Aorta (tissue), 5 donors: Measurements from ENCODE around the gene CPE. TPM values are rescaled to one million over a fixed set of nuclear protein-coding genes. Genes with fewer than 3 reads are reported as not detected.
"Not testable (repeated sequence)": the region's sequence is repeated elsewhere in the genome, so short reads cannot be mapped to it uniquely, and the experiment has no call there.

Experiments
- ATAC-seq: fragments of 200-7000 bp; cut with Tn5 transposase; one replicate; pipeline ENCODE4 v1.9.1; 2022; ENCODE audit warnings: moderate library complexity; ENCODE audit not compliant: low FRiP score
- DNase-seq, 2 donors: peaks; one replicate each; pipeline ENCODE4 v3.0.0-alpha.2; 2020
- H3K27ac ChIP-seq, 2 donors: one replicate each; pipeline ENCODE4 v1.5.1; 2013; ENCODE audit warnings: low read length in 2 of 2, mild to moderate bottlenecking in 2 of 2, moderate library complexity in 2 of 2, control low read depth in 1 of 2, inconsistent platforms in 1 of 2, low read depth in 1 of 2
- H3K27me3 ChIP-seq, 2 donors: one replicate each; pipeline ENCODE4 v1.6.1; 2013; ENCODE audit warnings: control low read depth in 1 of 2, low read length in 1 of 2, mild to moderate bottlenecking in 1 of 2, moderate library complexity in 1 of 2; ENCODE audit not compliant: insufficient read depth in 2 of 2, control insufficient read depth in 1 of 2
- H3K36me3 ChIP-seq, 2 donors: one replicate each; pipeline ENCODE4 v1.6.1; 2013; ENCODE audit warnings: control low read depth in 1 of 2, low read length in 1 of 2, mild to moderate bottlenecking in 1 of 2; ENCODE audit not compliant: insufficient read depth in 2 of 2, control insufficient read depth in 1 of 2
- H3K4me1 ChIP-seq, 2 donors: one replicate each; pipeline ENCODE4 v1.6.1; 2013; ENCODE audit warnings: low read length in 2 of 2, control low read depth in 1 of 2, mild to moderate bottlenecking in 1 of 2, moderate library complexity in 1 of 2; ENCODE audit not compliant: insufficient read depth in 2 of 2, control insufficient read depth in 1 of 2
- H3K4me3 ChIP-seq, 2 donors: one replicate each; pipeline ENCODE4 v1.5.1; 2013; ENCODE audit warnings: low read length in 2 of 2, control low read depth in 1 of 2, mild to moderate bottlenecking in 1 of 2
- H3K9me3 ChIP-seq: one replicate; pipeline ENCODE4 v1.6.1; 2013; ENCODE audit warnings: mild to moderate bottlenecking, low read length; ENCODE audit not compliant: control insufficient read depth
- WGBS, 2 donors: extraction: QIAGEN DNeasy Blood & Tissue Kit; methylation state at CpG; one replicate each; pipeline ENCODE4 v1.1.7; 2013; 5-methylcytosine and 5-hydroxymethylcytosine counted together
- intact Hi-C, 2 donors: fragments of 100-400 bp; cut with DNase I; formaldehyde crosslinking; loops; one replicate each; pipeline versions ENCODE4 v1.14.2 to v1.15.0; 2022
- polyA plus RNA-seq, 2 donors: library from polyadenylated mRNA; stranded (reverse); fragments of 200-250 nt; gene quantifications; one replicate each; pipeline ENCODE4 v1.2.3, GENCODE V29; 2013
- total RNA-seq, 2 donors: library from RNA; stranded (reverse); fragmentation: NEBNext Ultra II Directional; extraction: Animal tissue kit (Norgen Biotek cat#: 25700); gene quantifications; one replicate each; pipeline ENCODE4 v1.2.1, GENCODE V29; 2021
- donor health status: healthy with polysubstance abuse.
- donor health status: Bipolar disorder and iron deficiency.
- donor health status: DM: no; HTN: no; CAD: no.
- donor health status: DM: no; HTN: no; CAD: no.
- donor health status: DM: yes; HTN: yes; CAD: no.

The CPE gene
- total and polyA plus RNA-seq, 4 donors: 256 to 443 (median 352) TPM

- no peak overlapping the region for H3K4me3 ChIP-seq
- H3K36me3 ChIP-seq: peaks cover 12 to 22% of the 10 kb centered on the region in 2 donors
- WGBS, 2 donors: 93 to 98% methylated on average over 1 of the region's 1 CpG
- H3K4me1 ChIP-seq: no peaks in the 10 kb centered on the region
- DNase-seq (no peak), ATAC-seq (no peak)
- intact Hi-C loops: no loop called here
- H3K9me3 ChIP-seq: no peaks in the 10 kb centered on the region
- H3K27ac ChIP-seq: no peak overlapping the region
- H3K27me3 ChIP-seq: no peaks in the 10 kb centered on the region
Observed at GRCh38 chr4:165489786-165490185, 111.0 kb downstream of the CPE start.

GRCh38 chr4:165492583-165492982 lies 113.8 kb downstream of the CPE start:
- H3K27me3 ChIP-seq, intact Hi-C loops, H3K9me3 ChIP-seq, DNase-seq, H3K4me3 ChIP-seq, H3K27ac ChIP-seq, ATAC-seq, H3K4me1 ChIP-seq: not testable (repeated sequence)
- 93 to 97% methylated on average over 6 of the region's 6 CpGs for WGBS, 2 donors
- peaks cover 7 to 15% of the 10 kb centered on the region in 2 donors for H3K36me3 ChIP-seq

- 60% methylated on average over 18 of the region's 18 CpGs for WGBS, 2 donors
- intact Hi-C loops: no loop called here
Observed at GRCh38 chr4:165493359-165493758, 114.6 kb downstream of the CPE start.

GRCh38 chr4:165502916-165503907 lies 124.4 kb downstream of the CPE start:
- no peaks in the 10 kb centered on the region for H3K27me3 ChIP-seq
- peak; percentile 74 for ATAC-seq
- H3K4me3 ChIP-seq: no peak overlapping the region
- no peaks in the 10 kb centered on the region for H3K4me1 ChIP-seq
- intact Hi-C loops: no loop called here
- peaks cover 0 to 5% of the 10 kb centered on the region in 2 donors for H3K36me3 ChIP-seq
- DNase-seq: no peak
- 84 to 85% methylated on average over 7 of the region's 7 CpGs for WGBS, 2 donors
- H3K9me3 ChIP-seq: no peaks in the 10 kb centered on the region
- H3K27ac ChIP-seq: no peak overlapping the region

More at GRCh38 chr4:165493359-165493758, 114.6 kb downstream of the CPE start:
- Histone ChIP-seq H3K27me3 (no peaks in the 10 kb centered on the region), H3K27ac (no peak overlapping the region), H3K4me1 (no peaks in the 10 kb centered on the region), H3K9me3 (no peaks in the 10 kb centered on the region), H3K36me3 (peaks cover 4 to 11% of the 10 kb centered on the region in 2 donors), H3K4me3 (no peak overlapping the region)
- ATAC-seq: peak; percentile 86
- peak; percentile 58 to 80 for DNase-seq

GRCh38 chr4:165504184-165504583 lies 125.4 kb downstream of the CPE start:
- intact Hi-C loops: no loop called here
- Histone ChIP-seq H3K9me3 (no peaks in the 10 kb centered on the region), H3K36me3 (peaks cover 0 to 2% of the 10 kb centered on the region in 2 donors), H3K4me3 (no peak overlapping the region), H3K4me1 (no peaks in the 10 kb centered on the region), H3K27ac (no peak overlapping the region), H3K27me3 (no peaks in the 10 kb centered on the region)
- 71 to 76% methylated on average over 3 of the region's 3 CpGs for WGBS, 2 donors
- DNase-seq (no peak), ATAC-seq (no peak)

GRCh38 chr4:165505958-165506837 lies 127.4 kb downstream of the CPE start:
- peaks cover 0 to 4% of the 10 kb centered on the region in 2 donors for H3K4me1 ChIP-seq
- ATAC-seq (no peak), DNase-seq (no peak)
- H3K36me3 ChIP-seq: no peaks in the 10 kb centered on the region
- intact Hi-C loops: no loop called here
- no peaks in the 10 kb centered on the region for H3K27me3 ChIP-seq
- H3K9me3 ChIP-seq: no peaks in the 10 kb centered on the region
- no peak overlapping the region for H3K27ac ChIP-seq
- no peak overlapping the region for H3K4me3 ChIP-seq
- WGBS, 2 donors: 22 to 30% methylated on average over 7 of the region's 7 CpGs

- no peaks in the 10 kb centered on the region for H3K36me3 ChIP-seq
- 52 to 56% methylated on average over 2 of the region's 2 CpGs for WGBS, 2 donors
- peaks cover 0 to 4% of the 10 kb centered on the region in 2 donors for H3K4me1 ChIP-seq
- no peak overlapping the region for H3K27ac ChIP-seq
- no peak overlapping the region for H3K4me3 ChIP-seq
- no peaks in the 10 kb centered on the region for H3K27me3 ChIP-seq
- ATAC-seq (no peak), DNase-seq (no peak)
- intact Hi-C loops: no loop called here
- H3K9me3 ChIP-seq: no peaks in the 10 kb centered on the region
Observed at GRCh38 chr4:165506849-165507248, 128.0 kb downstream of the CPE start.

GRCh38 chr4:165507381-165507780 lies 128.6 kb downstream of the CPE start:
- no peaks in the 10 kb centered on the region for H3K27me3 ChIP-seq
- peaks cover 0 to 4% of the 10 kb centered on the region in 2 donors for H3K4me1 ChIP-seq
- no peak for ATAC-seq
- WGBS, 2 donors: 90 to 95% methylated on average over 9 of the region's 9 CpGs
- no peak for DNase-seq
- H3K9me3 ChIP-seq: no peaks in the 10 kb centered on the region
- intact Hi-C loops: no loop called here
- H3K27ac ChIP-seq: no peak overlapping the region
- H3K36me3 ChIP-seq: no peaks in the 10 kb centered on the region
- no peak overlapping the region for H3K4me3 ChIP-seq
